HG03045 (cell line): ENCODE measurements around the gene SH3RF3.

ENCODE experiments used
- ATAC-seq: cut with Tn5 transposase; IDR thresholded peaks from one replicate; pipeline ENCODE4 v1.9.1; 2021; ENCODE audit warnings: mild to moderate bottlenecking, moderate library complexity; ENCODE audit not compliant: unreplicated experiment

Gene SH3RF3

DNA sequence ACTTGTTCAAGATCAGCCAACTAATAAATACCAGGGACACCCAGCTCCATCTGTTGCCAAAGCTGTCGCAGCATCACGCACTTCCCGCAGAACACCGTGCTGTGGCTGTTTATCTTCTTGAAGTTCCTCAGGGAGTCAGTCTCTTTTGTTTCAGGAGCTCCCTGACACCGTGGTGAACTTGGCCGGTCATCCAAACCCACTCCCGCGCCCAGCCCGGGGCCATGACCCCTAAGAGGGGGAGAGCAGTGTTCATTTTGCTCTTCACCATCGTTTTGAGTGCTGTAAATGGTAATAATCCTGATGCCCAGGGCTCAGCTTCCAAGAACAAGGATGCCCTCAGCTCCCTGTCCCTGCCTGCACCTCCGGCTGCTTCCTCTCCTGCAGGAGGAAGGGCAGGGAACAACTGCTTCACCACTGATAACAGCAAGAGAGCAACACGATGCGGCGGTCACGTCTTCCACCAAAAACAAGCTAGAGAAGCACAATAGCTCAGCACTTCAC, 353.4 kb downstream of the SH3RF3 start:
- no peak for ATAC-seq

DNA sequence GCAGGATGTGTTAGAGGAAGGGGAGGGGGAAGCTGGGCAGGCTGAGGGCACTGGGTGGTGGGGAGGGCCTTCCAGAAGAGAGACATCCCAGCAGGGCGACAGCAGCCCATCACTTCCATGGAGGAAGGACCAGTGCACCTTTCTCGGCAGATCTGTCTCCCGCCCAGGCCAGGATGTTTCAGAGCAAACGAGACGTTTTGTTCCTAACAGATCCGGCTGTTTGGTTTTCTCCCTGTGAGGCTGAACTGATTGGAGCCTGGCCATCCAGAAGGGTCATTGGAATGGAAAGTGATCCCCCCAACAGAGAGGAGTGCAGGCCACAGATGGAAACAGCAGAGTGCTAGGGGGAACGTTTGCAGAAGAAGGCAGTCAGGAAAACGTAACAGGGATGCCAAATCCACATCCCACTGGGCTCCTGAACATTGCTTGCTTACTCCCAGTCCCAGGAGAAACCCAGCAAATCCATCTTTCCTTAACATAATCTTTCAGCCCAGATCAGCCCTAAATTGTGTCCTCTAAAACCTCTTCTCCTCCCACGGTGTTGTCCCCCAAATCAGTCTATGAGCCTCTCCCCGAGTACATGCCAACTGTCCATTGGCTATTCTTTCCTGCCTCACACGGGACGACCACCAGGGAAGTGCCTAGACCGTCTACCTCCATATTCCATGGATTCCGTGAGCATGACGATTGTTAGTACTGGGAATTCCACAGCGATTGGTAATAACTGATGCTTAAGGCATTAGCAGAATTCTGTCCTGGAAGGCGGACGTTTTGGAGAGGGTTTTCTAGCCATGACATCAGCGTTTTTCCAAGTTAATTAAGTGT, 357.9 kb downstream of the SH3RF3 start:
- no peak for ATAC-seq

DNA sequence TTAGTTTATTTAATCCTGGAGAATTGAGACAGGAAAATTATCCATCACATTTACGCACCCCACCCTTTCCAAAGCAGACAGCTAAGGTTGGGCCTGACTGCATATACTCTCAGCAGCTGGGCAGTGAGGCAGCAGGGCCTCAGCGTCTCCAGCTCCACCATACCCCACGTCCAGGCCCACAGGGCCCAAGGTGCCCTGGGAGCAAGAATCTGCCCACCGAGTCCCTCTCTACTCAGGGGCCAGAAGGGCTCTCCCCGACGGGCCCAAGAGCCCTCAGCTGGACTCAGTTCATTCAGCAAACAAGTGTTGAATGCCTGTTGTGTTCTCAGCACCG, 358.5 kb downstream of the SH3RF3 start:
- no peak for ATAC-seq

DNA sequence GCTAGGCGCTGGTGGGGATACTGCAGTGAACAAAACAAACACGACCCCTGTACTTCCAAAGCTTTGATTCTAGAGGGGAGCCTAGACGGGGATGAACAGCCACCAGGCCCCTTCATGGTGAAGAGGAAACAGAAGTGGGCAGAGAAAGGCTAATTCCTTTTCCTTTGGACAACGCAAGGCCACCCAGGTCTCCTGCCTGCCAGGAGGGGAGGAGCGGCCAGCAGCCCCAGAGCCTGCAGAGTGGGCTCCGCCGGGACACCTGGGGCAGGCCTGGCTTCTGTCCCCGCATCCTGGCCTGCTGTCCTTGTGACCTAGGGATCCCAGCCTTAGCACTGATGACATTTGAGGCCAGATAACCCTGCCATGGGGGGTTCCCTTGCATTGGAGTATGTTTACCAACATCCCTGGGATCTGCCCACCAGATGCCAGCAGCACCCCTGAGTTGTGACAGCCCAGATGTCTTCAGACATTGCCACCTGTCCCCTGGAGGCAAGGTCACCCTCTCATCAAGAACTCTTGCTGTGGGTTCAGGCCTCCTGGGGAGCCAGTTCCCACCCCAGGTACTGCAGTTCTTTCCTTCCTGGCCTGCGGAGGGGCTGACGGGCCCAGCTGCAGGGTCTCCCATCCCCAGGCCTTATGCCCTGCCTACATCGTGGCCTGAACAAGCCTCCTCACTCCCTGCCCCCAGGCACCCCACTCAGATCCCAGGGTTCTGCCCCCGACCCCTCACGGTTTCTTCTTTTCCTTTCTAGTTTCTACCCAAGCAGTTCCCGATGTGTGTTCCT, 359.1 kb downstream of the SH3RF3 start:
- no peak for ATAC-seq

DNA sequence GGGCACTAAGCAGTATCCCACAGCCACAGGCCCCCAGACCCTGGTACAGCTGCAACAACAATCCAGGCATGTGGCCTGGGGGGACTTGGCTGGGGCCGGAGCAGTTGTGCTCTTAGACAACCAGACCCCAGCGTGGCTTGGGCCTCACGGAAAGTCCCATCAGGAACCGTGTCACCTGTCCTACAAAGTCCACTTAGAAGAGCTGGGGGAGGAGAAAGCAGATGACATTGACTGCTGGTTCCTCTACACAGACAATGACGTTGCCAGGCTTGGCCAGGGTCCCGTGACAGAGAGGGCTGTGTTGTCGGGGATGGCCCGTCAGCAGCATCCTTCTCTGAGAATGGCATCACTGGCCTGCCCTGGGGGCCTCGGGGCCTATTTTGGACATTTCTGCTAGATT, 360.3 kb downstream of the SH3RF3 start:
- ATAC-seq, result no peak

DNA sequence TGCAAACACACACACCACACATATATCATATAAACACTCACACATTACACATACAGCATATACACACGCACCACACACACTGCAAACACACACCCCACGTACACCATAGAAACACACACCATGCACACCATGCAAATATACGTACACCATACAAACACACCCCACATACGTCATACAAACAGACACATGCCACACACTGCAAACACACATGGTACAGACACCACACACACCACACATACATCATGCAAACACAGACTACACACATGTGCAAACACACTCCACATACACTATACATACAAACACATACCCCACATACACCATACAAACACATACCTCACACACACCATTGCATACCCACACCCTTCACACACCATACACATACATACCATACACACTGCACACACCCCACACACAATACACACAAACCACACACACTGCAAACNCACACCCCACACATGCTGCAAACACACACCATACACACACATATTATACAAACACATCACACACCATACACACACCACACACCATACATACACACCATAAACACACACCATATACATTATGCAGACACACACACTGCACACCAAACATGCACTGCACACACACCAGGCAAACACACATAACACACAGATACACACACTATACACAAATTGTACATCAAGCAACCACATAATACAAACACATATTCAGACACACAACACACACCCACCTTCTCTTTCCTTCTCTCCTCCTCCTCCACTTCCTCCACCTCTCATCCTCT, 364.4 kb downstream of the SH3RF3 start:
- ATAC-seq, result no peak

DNA sequence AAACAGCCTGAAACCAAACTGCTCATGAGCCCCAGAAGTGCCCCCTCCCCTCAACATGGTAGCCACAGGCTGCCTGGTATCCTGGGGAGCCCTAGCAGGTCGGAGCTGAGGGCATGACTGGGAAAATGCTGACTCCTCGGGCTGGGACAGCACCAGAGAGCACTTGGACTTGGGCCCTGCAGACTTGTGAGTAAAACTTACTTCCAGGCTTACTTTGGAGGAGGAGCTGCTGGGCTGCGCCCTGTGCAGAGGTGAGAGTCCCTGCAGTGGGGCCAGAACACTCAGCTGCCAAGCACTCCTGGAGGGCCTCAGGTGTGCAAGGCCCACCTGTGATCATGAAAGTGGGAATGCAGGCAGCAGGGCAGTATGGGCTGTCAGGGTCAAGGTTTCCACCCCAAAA, 365.3 kb downstream of the SH3RF3 start:
- ATAC-seq, result no peak

DNA sequence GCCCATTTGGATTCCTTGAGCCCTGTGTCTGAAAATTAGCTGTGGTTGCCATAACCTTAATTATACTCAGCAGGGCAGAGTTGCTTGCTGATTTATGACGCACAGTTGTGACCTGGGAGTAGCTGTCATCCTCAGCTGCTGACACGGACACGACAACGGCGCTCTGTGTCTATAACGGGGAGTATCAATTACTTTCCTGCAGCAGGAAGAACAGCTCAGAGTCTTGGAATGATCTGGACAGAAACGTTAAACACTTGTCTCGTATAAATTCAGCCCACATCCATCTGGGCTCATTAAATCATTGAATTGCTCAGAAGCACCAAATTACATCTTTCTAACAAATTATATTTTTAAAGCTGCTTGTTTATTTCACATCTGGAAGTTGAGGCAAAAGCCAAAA, 368.5 kb downstream of the SH3RF3 start:
- ATAC-seq, result no peak

DNA sequence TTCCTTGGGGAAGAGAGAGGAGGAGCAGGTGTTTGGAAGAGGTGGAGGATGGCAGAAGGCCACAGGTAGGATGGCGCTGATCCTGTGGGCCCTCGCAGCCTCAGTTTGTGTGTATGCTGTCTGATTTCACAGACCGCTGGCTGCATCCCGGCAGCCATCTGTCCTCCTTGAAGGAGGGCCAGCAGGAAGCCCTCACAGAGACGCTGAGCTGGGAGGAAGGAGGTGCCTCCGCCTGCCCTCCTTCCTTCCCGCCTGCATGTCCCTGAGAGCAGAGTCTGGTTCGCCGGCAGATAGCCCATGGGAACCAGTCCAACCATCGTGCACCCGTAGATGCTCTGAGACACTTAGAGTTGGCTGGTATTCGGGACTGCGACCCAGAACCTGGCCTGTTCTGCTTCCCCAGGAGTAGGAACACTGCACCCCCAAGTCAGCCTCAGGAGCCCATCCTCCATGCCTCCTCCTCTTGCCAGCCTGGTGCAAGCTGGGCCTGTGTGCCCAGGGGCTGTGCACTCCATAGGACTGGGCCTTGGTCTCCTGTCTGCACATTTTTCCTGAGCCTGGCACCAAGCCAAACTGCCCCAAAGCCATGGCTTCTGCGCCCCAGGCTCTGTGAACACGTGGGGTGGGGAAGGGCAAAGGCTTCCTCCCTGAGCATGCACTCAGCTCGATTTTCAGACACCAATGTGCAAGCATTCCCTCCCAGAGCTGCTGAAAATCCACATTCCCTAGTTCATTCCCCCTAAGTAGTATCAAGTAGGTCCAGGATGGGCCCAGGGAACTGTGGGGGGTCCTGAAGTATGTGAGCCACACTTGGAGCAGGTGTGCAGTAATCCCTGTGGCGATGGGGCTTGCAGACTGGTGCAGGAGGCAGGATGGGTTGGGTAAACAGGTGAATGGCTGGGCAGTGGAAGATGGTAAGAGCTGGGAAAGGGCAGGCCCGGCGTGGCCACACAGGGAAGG, 369.2 kb downstream of the SH3RF3 start:
- no peak for ATAC-seq

DNA sequence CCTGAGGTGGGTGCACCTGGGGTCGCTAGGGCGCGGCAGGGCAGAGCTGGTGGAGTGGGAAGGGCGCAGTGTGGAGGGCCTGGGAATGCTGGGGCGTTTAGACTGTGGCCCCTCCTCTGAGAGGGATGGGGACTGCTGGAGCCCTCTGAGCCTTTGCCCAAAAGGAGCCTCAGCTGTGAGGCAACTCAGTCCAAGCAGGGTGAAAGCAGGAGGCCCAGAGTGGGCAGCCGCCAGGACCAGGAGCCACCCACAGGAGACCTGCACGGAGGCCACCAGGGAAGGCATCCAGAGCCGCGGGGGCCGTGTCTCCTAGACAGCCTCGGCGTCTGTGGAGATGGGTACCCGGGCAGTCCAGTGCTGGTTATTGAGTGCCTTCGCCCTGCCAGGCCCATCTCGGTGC, 369.9 kb downstream of the SH3RF3 start:
- no peak for ATAC-seq

DNA sequence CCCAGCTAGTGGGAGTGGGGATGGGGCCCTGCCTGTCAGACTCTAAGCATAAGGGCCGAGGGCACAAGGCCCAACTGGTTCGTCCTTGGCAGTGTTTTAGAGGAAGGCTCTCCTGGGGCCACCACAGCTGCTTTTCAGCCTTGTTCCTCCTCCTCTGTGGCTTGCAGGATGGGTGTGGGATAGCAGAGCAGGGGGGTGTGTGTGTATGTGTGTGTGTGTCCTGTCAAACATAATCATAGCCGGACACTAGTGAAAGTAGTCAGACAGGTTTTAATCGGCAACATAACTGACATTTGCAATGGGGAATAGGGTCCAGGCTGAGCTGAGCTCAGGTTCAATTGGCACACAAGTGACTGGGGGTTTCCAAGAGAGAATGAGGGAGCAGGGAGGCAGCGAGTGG, 370.6 kb downstream of the SH3RF3 start:
- ATAC-seq, result no peak

DNA sequence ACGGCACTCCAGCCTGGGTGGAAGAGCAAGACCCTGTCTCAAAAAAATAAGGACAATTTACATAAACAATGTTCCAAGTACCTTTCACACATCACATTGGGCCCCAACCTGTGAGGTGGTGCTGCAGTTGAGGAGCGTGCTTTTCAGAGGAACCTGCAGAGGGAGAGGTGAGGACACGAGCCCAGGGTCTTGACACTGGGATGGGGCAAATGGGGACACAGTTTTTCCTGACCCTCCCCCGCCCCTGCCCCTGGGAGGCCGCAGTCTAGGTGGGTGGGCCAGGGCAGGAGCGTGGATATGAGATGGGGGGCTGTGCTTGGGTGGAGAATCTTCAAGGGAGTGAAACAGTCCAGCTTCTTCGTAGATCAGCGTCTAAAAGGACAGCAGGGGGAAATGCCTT, 371.9 kb downstream of the SH3RF3 start:
- no peak for ATAC-seq

DNA sequence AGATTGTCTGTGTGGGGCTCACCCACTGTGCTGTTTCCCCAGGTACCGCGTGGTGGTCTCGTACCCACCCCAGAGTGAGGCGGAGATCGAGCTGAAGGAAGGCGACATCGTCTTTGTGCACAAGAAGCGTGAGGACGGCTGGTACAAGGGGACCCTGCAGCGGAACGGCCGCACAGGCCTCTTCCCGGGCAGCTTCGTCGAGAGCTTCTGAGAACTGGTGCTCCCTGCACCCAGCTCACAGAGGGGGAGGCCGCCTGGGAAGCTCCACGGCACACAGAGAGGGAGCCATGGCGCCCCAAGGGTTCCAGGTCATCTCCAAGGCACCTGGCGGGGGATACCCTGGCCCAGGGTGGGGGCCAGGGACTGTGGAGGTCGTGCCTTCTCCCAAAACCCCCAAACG, 372.5 kb downstream of the SH3RF3 start:
- no peak for ATAC-seq

DNA sequence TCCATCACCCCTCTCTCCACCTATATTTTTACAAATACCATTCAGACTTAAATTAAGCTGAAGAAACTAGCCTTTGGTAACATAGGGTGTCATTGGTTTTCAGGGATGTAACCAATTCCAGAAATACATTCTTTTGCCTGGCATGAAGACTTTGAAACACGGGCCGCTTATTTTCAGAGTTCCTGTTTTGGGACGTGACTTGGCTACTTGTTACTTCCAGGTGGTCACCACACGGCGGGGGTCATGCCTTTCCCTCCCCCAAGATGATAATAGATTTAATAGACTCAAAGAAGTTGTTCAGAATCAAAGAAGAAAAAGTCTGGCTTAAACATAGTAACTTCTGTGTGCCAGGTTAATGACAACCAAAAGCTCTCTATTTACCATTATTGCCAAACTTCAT, 374.2 kb downstream of the SH3RF3 start:
- ATAC-seq, result no peak

DNA sequence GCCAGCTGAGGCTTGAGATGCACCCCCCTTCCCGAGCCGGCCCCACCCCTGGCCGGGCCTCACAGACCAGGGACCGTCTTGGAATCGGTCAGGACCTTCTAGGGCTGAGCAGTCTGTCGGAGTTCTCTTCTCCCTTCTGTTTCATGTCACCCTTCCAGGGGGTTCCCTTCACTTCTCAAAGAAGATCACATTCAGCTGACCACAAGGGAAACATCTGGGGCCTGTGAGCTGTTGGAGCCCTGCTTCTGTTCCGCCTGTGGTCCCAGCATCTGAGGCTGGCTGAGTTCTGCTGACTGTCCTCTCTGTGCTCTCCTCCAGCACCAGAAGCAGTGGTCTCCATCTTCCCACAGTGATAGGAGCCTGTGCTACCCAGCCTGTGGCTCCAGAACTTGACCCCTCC, 378.2 kb downstream of the SH3RF3 start:
- no peak for ATAC-seq

DNA sequence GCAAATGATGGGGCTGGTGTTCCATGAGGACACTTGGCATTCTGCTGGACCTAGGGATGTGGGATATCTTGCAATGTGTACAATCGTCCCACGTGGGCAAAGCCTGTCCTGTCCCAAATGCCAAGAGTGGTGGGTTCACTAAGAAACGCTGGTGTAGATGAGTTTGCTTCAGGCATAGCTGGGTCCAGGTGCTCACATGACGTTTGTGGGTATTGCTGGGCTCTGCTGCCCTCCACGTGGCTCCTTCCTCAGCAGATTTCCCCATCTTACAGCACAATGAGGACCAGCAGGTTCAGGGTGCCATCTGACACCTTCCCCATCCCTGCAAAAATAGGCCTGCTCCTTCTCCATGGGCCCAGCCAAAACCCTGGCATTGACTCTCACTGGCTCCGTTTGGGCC, 378.8 kb downstream of the SH3RF3 start:
- no peak for ATAC-seq

DNA sequence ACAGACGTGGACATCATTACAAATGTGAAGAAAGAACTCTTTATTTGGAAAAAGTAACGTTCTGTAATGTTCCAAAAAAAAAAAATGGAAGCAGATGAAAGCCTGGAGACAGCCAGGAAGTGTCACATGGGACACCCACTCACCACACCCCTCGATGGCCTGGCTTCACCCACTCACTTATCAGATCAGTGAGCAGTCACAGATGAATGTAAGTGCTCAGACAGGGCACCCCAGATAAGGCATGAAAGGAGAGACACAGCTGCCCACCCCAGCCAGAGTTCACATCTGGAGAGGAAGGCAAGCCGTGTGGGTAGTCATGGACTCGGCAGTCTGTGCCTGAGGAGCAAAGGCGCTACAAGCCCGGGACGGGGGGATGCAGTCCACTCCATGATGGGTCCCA, 379.6 kb downstream of the SH3RF3 start:
- no peak for ATAC-seq

DNA sequence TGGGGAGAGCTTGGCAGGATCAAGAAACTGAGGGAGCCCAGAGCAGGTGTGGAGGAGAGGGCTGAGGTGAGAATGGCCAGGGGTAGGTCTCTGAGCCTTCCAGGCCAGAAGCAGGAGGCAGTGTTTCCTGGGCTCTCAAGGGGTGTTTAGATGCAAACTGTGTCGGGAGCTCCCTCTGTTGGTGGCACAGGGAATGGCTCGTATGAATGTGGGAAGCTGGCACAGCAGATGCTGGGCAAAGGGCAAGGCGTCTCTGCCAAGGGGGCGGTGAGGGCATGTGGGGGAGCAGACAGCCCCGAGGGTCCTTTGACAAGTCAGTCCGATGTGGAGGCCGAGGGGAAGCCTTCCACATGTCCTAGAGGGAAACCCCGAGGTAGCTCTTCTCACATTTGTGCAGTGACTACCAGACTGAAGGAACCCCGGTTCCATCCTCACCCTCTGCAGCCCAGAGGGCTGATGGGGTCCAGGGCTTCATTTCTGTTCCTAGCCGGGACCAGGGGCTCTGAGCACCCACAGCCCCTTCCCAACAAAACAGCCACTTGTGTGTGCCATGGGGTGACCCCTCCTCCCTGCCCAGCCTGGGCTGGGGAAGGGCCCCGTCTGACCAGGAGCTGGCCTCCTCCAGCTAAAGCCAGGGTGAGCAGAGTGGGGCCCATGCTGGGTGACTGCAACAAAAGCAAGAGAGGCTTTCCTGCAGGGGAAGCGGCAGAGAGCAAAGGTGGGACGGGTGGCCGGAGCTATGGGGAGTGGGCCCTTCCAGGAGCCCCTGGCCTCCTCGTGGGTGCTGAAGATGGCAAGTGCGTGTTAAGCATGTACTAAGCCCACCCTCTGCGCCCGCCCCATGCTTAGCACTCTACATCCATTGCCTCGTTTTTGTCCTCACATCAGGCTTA, 381.4 kb downstream of the SH3RF3 start:
- no peak for ATAC-seq

DNA sequence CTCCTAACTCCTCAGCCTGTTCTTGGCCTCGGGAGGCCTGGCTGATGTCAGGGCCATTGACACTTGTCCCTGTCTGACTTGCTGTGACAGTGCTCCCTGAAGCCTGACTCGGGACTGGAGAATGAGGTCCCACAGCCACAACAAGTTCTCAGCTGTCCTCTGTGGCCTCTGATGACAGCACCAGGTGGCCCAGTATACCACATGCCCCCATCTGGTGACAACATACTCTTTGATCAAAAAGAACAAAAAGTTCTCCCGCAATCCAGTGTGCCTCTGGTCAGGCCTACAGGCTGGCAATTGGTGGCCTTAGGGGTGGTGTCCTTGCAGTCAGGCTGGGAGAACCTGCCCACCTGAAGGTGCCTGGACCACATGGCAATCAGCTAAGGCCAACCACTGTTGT, 382.2 kb downstream of the SH3RF3 start:
- no peak for ATAC-seq
